ENCODE results near the gene ETFA. TPM values are rescaled to one million over a fixed set of nuclear protein-coding genes. Genes with fewer than 3 reads are reported as not detected.

ETFA gene
- total RNA-seq, 1 experiment from 2014 or later: 164 TPM

DNA sequence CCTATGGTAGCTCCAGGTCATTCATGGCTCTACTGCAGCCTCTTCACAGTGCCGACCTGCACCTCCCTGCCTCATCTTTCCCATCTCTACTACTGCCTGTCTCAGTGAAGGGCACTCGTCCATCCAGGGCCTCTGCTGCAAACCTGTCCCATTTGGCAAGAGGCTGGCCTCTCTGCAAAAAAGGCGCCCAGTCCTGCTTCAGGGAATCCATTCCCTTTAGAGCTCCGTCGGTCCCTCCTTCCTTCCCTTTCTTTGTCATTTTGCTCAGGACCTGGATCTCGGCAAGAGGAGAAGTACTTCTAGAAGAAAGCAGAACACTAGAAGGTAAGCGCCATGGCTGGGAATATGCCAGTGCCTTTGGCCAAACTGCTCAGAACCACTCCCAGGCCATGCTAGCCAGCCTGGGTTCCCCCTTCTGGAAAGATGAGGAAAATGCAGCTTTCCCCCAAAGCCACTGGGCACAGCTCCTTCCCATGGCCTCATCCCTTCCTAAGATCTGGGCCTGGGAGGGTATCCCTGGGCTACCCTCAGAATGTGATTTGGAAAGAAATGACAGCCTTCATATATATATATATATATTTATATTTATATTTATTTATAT, 18.9 kb upstream of the ETFA start:
- TF ChIP-seq, protein P1, sequence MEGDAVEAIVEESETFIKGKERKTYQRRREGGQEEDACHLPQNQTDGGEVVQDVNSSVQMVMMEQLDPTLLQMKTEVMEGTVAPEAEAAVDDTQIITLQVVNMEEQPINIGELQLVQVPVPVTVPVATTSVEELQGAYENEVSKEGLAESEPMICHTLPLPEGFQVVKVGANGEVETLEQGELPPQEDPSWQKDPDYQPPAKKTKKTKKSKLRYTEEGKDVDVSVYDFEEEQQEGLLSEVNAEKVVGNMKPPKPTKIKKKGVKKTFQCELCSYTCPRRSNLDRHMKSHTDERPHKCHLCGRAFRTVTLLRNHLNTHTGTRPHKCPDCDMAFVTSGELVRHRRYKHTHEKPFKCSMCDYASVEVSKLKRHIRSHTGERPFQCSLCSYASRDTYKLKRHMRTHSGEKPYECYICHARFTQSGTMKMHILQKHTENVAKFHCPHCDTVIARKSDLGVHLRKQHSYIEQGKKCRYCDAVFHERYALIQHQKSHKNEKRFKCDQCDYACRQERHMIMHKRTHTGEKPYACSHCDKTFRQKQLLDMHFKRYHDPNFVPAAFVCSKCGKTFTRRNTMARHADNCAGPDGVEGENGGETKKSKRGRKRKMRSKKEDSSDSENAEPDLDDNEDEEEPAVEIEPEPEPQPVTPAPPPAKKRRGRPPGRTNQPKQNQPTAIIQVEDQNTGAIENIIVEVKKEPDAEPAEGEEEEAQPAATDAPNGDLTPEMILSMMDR (IDR thresholded peaks at IDR 0.05; ENCODE audit: unreplicated experiment): peak; percentile 44
- H3K27ac Mint-ChIP-seq (ENCODE audit: low read depth, unreplicated experiment): no peak overlapping the region
- no peaks in the 10 kb centered on the region for H3K36me3 Mint-ChIP-seq (ENCODE audit: insufficient read depth, unreplicated experiment)
- BruUV-seq (replicated peaks): no TSS peak
- peak; percentile 72 for DNase-seq (ENCODE audit: unreplicated experiment)
- no peaks in the 10 kb centered on the region for H3K9me3 Mint-ChIP-seq (ENCODE audit: unreplicated experiment)
- ChIA-PET CTCF (interaction anchor here (0.5 to 1.4 kb wide), 8 partner anchors 10 to 539 kb away, joined by 3 to 6 read pairs (median 4); no protein-coding TSS in a partner anchor), POLR2A (no interaction called here)
- intact Hi-C loops (cut with micrococcal nuclease): loop anchor here (1.0 to 2.0 kb wide), 3 partner anchors 19 to 139 kb away; partner anchors contain the start of gene ETFA
- no peaks in the 10 kb centered on the region for H3K4me1 Mint-ChIP-seq (ENCODE audit: insufficient read depth, unreplicated experiment)
- H3K4me3 Mint-ChIP-seq (ENCODE audit: unreplicated experiment): no peak overlapping the region
- no peaks in the 10 kb centered on the region for H3K27me3 Mint-ChIP-seq (ENCODE audit: insufficient read depth, unreplicated experiment)

DNA sequence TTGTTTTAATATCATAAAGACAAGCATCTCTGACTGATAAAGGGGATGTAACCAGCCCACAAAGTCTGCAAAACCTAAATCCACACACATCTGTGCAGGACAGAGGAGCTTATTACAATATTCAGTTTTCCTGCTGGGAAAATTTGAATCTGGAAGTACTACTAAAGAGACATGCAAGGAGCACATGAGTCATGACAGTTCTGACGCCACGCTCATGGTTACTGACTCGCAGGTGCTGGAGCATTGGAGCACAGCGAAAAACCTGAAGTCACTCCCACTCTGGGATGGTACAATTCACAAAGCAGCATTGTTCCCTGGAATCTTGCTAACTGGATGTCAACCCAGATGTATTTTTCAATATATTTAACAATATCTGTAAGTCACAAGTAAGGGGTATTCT, 17.7 kb upstream of the ETFA start:
- CTCF ChIA-PET: interaction anchor here (0.6 to 1.3 kb wide), 4 partner anchors 9 to 297 kb away, joined by 3 to 4 read pairs (median 4); no protein-coding TSS in a partner anchor
- BruUV-seq (replicated peaks): no TSS peak
- Mint-ChIP-seq H3K4me3 (ENCODE audit: unreplicated experiment) (no peak overlapping the region), H3K9me3 (ENCODE audit: unreplicated experiment) (no peaks in the 10 kb centered on the region), H3K4me1 (ENCODE audit: insufficient read depth, unreplicated experiment) (no peaks in the 10 kb centered on the region), H3K36me3 (ENCODE audit: insufficient read depth, unreplicated experiment) (no peaks in the 10 kb centered on the region), H3K27me3 (ENCODE audit: insufficient read depth, unreplicated experiment) (no peaks in the 10 kb centered on the region), H3K27ac (ENCODE audit: low read depth, unreplicated experiment) (no peak overlapping the region)
- intact Hi-C loops (cut with micrococcal nuclease): no loop called here
- peak; percentile 29 for DNase-seq (ENCODE audit: unreplicated experiment)
- TF ChIP-seq, protein P1 (IDR thresholded peaks at IDR 0.05; ENCODE audit: unreplicated experiment): no peak
- POLR2A ChIA-PET: no interaction called here

DNA sequence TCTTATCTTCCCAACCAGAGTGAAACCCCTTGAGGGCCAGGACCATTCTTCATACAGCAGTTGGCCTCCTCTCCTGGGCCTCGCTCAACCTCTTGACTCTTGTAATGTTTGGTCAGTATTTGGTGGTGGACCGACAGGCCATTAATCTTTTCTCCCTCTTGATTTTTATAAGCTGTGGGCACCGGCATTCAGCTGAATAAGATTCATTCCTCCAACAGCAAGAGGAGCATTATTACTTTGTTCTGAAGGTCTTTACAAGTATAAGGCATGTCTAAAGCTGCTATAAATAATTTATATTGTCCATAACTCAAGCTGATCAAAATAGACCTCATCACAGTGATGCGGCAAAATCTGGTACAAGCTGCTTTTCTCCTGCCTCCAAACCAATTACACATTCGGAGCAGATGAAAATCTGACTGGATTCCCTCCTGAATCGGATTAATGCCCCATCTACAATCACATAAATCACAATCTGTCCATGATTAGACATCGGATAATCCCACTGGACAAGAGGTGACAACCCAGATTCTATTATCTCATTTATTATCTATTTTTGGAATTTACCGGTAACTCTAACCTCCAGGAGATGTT, 16.9 kb upstream of the ETFA start:
- Mint-ChIP-seq H3K27ac (ENCODE audit: low read depth, unreplicated experiment) (no peak overlapping the region), H3K27me3 (ENCODE audit: insufficient read depth, unreplicated experiment) (no peaks in the 10 kb centered on the region), H3K9me3 (ENCODE audit: unreplicated experiment) (no peaks in the 10 kb centered on the region), H3K4me3 (ENCODE audit: unreplicated experiment) (no peak overlapping the region), H3K4me1 (ENCODE audit: insufficient read depth, unreplicated experiment) (no peaks in the 10 kb centered on the region), H3K36me3 (ENCODE audit: insufficient read depth, unreplicated experiment) (no peaks in the 10 kb centered on the region)
- DNase-seq (ENCODE audit: unreplicated experiment): no peak
- POLR2A ChIA-PET: no interaction called here
- TF ChIP-seq, protein P1 (IDR thresholded peaks at IDR 0.05; ENCODE audit: unreplicated experiment): no peak
- intact Hi-C loops (cut with micrococcal nuclease): no loop called here
- BruUV-seq (replicated peaks): no TSS peak
- CTCF ChIA-PET: interaction anchor here (0.6 to 0.7 kb wide), 3 partner anchors 18 to 42 kb away, joined by 3 to 5 read pairs (median 4); no protein-coding TSS in a partner anchor

DNA sequence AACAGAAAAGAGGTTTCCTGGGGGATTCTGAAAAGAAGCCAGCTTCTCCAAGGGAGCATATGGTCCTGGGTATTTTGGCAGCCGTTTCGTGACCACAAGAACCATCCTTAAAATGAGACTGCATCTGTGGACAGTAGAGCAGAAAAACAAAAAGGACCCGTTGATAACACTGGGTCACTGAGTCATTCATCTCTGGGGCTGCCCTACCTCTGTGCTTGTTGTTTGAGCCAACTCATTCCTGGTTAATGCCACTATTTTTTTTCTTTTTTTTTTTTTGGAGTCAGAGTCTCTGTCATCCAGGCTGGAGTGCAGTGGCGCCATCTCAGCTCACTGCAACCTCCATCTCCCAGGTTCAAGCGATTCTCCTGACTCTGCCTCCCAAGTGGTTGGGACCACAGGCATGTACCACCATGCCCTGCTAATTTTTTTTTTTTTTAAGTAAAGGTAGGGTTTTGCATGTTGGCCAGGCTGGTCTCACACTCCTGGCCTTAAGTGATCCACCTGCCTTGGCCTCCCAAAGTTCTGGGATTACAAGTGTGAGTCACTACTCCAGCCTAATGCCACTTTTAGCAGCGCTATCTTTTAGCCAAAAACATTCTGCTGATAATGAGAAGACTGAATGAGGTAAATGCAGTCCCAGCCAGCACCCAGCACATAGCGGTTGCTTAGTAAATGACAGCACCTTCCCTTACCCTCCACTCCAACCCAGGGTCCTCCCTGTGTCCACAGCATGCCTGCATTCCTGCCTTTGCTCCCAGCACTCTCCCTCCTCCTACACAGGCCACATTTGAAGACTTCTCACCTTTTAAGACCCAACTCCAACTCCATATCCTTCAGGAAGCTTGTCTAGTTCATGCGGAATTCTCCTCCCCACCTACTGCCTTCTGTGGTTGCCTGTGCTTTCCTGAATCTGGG, 16.2 kb upstream of the ETFA start:
- POLR2A ChIA-PET: no interaction called here
- H3K27ac Mint-ChIP-seq (ENCODE audit: low read depth, unreplicated experiment): no peak overlapping the region
- CTCF ChIA-PET: interaction anchor here (0.6 kb wide), 1 partner anchor 135 kb away, joined by 3 read pairs; no protein-coding TSS in a partner anchor
- DNase-seq (ENCODE audit: unreplicated experiment): no peak
- intact Hi-C loops (cut with micrococcal nuclease): no loop called here
- no TSS peak for BruUV-seq (replicated peaks)
- TF ChIP-seq, protein P1 (IDR thresholded peaks at IDR 0.05; ENCODE audit: unreplicated experiment): no peak
- H3K27me3 Mint-ChIP-seq (ENCODE audit: insufficient read depth, unreplicated experiment): no peaks in the 10 kb centered on the region
- H3K36me3 Mint-ChIP-seq (ENCODE audit: insufficient read depth, unreplicated experiment): no peaks in the 10 kb centered on the region
- no peaks in the 10 kb centered on the region for H3K4me1 Mint-ChIP-seq (ENCODE audit: insufficient read depth, unreplicated experiment)
- no peak overlapping the region for H3K4me3 Mint-ChIP-seq (ENCODE audit: unreplicated experiment)
- no peaks in the 10 kb centered on the region for H3K9me3 Mint-ChIP-seq (ENCODE audit: unreplicated experiment)

Measured in MCF 10A (cell line).